SK-N-MC (cell line): ENCODE results near the gene RPH3AL.
A peak's percentile ranks its signal among the peaks of the same experiment; 100 is the strongest.

Experiments used
- DNase-seq: peaks from one replicate; pipeline ENCODE4 v3.0.0-alpha.2; 2011; ENCODE audit warnings: low read depth, low spot score
- H3K27ac ChIP-seq: fragments of 200-600 bp; sonication (generic); 2 replicates; pipeline ENCODE4 v1.5.1; 2016; ENCODE audit warnings: mixed run types
- H3K36me3 ChIP-seq: fragments of 200-600 bp; sonication (generic); 2 replicates; pipeline ENCODE4 v1.6.1; 2017; ENCODE audit warnings: antibody characterized with exemption, low read length, mixed read lengths; ENCODE audit not compliant: insufficient read depth
- H3K4me3 ChIP-seq: fragments of 200-600 bp; sonication (generic); 2 replicates; pipeline ENCODE4 v1.5.1; 2016
- H3K9ac ChIP-seq: fragments of 200-600 bp; sonication (generic); 2 replicates; pipeline ENCODE4 v1.8.0; 2017; ENCODE audit warnings: mixed run types, mixed read lengths; ENCODE audit not compliant: insufficient read length
- H3K9me3 ChIP-seq: fragments of 200-600 bp; sonication (generic); 2 replicates; pipeline ENCODE4 v1.6.1; 2017; ENCODE audit warnings: low read depth, mild to moderate bottlenecking, antibody characterized with exemption, low read length, moderate library complexity, mixed read lengths
- EZH2 ChIP-seq: fragments of 200-600 bp; sonication (generic); IDR thresholded peaks from one replicate; pipeline ENCODE4 v1.6.1; 2017; ENCODE audit warnings: antibody characterized with exemption
- FOXP2 ChIP-seq: optimal IDR thresholded peaks from 2 replicates; pipeline ENCODE3; 2011; ENCODE audit warnings: mild to moderate bottlenecking, moderate library complexity; ENCODE audit not compliant: insufficient read depth; ENCODE audit errors: extremely low read length, control extremely low read depth
- POLR2AphosphoS5 ChIP-seq: IDR thresholded peaks from 2 replicates; pipeline ENCODE4 v1.6.1; 2012; ENCODE audit warnings: mild to moderate bottlenecking, low read depth, low read length, borderline replicate concordance

The RPH3AL gene, protein sequence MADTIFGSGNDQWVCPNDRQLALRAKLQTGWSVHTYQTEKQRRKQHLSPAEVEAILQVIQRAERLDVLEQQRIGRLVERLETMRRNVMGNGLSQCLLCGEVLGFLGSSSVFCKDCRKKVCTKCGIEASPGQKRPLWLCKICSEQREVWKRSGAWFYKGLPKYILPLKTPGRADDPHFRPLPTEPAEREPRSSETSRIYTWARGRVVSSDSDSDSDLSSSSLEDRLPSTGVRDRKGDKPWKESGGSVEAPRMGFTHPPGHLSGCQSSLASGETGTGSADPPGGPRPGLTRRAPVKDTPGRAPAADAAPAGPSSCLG

GRCh38 chr17:352421-353212, at the start of gene RPH3AL:
Gene RPH3AL, minus strand, starts transcription at chr17:352807. Its CDS starts 25,264 bp downstream, at chr17:327543.
- Histone ChIP-seq H3K9ac (peak within 1 kb of the TSS; percentile 79), H3K9me3 (no peaks in the 10 kb centered on the region), H3K4me3 (peak within 1 kb of the TSS; percentile 78), H3K27ac (peak within 1 kb of the TSS; percentile 90), H3K36me3 (no peaks in the 10 kb centered on the region)
- DNase-seq = no peak
- TF ChIP-seq FOXP2 (no peak), EZH2 (no peak), POLR2AphosphoS5 (peak; percentile 63; the same call in 1 of the 2 replicates)

DNA sequence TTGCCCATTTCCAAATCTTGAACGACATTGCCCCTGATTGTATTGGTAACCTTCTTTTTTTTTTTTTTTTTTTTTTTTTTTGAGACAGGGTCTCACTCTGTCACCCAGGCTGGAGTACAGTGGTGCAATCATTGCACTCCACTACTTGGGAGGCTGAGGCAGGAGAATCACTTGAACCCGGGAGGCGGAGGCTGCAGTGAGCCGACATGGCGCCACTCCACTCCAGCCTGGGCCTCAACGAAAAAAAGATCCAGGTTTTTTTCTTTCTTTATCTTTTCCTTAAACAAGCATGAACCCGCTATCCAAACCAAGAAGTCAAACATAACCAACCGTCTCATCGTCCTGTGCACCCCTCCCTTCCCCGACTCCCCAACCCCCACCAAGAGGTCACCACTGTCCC, 47.6 kb upstream of the RPH3AL start:
- no peaks in the 10 kb centered on the region for H3K36me3 ChIP-seq
- H3K9ac ChIP-seq = no peak overlapping the region
- H3K9me3 ChIP-seq = no peaks in the 10 kb centered on the region
- H3K27ac ChIP-seq = no peak overlapping the region
- no peak overlapping the region for H3K4me3 ChIP-seq
- TF ChIP-seq EZH2 (no peak), POLR2AphosphoS5 (no peak), FOXP2 (no peak)
- DNase-seq = no peak

- Histone ChIP-seq H3K36me3 (no peaks in the 10 kb centered on the region), H3K27ac (no peak overlapping the region)
- TF ChIP-seq POLR2AphosphoS5 = no peak
- TF ChIP-seq EZH2 = no peak
- TF ChIP-seq FOXP2 = no peak
Observed at GRCh38 chr17:396788-397187, 44.2 kb upstream of the RPH3AL start.

DNA sequence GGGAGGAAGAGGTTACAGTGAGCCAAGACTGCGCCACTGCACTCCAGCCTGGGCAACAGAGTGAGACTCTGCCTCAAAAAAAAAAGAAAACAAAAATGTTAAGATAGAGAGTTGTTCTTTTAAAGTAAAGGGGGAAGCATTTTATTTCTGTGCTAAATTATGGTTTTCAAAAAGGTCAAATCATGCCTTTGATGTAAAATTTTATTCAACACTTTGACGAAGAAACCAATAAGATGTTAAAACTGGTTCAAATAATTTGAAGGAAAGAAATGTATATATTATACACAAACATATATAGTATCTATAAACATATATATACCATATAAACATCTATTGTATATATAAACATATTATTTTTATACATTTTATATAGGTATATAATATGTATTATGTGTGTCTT, 43.4 kb upstream of the RPH3AL start:
- Histone ChIP-seq H3K27ac (no peak overlapping the region), H3K4me3 (no peak overlapping the region), H3K36me3 (no peaks in the 10 kb centered on the region), H3K9me3 (no peaks in the 10 kb centered on the region), H3K9ac (no peak overlapping the region)
- TF ChIP-seq EZH2 (no peak), FOXP2 (no peak), POLR2AphosphoS5 (no peak)
- no peak for DNase-seq

More at GRCh38 chr17:396788-397187, 44.2 kb upstream of the RPH3AL start:
- Histone ChIP-seq H3K4me3 (no peak overlapping the region), H3K9ac (no peak overlapping the region), H3K9me3 (no peaks in the 10 kb centered on the region)
- no peak for DNase-seq

DNA sequence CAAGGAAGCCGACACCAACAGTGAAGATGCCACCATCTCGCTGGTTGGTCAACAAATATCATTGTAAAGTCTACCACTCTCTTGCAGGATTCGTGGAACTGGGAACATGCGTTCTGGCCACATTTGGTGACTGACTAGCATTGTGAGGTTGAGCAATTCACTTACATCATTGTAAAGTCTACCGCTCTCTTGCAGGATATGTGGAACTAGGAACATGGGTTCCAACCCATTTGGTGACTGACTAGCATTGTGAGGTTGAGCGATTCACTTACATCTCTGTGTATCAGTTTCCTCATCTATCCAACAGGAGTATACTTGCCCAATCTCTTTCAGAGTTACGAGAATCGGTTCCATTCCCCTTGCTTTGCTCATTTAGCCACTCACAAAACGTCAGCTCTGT, 42.6 kb upstream of the RPH3AL start:
- Histone ChIP-seq H3K9me3 (no peaks in the 10 kb centered on the region), H3K27ac (no peak overlapping the region), H3K4me3 (no peak overlapping the region), H3K9ac (no peak overlapping the region), H3K36me3 (no peaks in the 10 kb centered on the region)
- no peak for DNase-seq
- TF ChIP-seq EZH2 (no peak), POLR2AphosphoS5 (no peak), FOXP2 (no peak)

DNA sequence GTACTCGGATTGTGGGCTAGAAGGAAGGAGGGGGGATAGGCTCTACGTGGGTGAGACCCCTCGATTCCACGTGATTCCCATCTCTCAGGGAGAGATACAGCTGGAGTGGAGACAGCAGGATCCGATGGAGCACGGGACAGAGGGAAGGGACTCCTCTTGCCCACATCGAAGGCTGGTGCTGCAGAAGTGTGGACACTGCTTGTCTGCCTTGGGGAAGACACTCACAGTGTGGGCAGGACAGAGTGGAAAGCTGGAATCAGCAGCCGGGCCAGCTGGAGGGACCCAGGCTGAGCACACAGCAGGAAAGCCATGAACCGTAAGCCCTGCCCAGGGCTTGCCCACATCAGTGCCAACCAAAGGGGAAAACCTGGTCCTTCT, 42.1 kb upstream of the RPH3AL start:
- TF ChIP-seq FOXP2 = no peak
- TF ChIP-seq EZH2 = no peak
- no peak for TF ChIP-seq POLR2AphosphoS5
- Histone ChIP-seq H3K9me3 (no peaks in the 10 kb centered on the region), H3K36me3 (no peaks in the 10 kb centered on the region), H3K27ac (no peak overlapping the region), H3K9ac (no peak overlapping the region), H3K4me3 (no peak overlapping the region)
- no peak for DNase-seq

GRCh38 chr17:393806-394717, 41.5 kb upstream of the RPH3AL start:
- no peak for TF ChIP-seq FOXP2
- no peak for TF ChIP-seq POLR2AphosphoS5
- no peak overlapping the region for H3K27ac ChIP-seq
- DNase-seq = no peak

DNA sequence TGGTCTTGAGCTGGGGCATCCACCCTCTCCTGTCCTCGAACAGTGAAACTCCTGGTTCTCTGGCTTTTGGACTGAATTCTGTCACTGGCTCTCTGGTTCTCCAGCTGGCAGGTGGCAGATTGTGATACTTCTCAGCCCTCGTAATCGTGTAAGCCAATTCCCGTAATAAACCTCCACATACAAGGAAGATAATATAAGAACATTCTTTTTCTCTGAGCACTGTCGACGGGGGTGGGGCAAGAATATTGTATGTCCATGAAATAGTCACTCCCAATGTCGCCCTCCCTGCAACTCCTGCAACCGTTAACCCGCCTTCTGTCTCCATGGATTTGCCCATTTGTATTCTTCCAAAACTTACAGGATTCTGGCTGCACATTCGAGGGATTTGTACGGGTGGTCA, 39.2 kb upstream of the RPH3AL start:
- Histone ChIP-seq H3K4me3 (no peak overlapping the region), H3K36me3 (no peaks in the 10 kb centered on the region), H3K9me3 (no peaks in the 10 kb centered on the region), H3K27ac (no peak overlapping the region), H3K9ac (no peak overlapping the region)
- TF ChIP-seq POLR2AphosphoS5 (no peak), FOXP2 (no peak)
- no peak for DNase-seq

More at GRCh38 chr17:393806-394717, 41.5 kb upstream of the RPH3AL start:
- Histone ChIP-seq H3K4me3 (no peak overlapping the region), H3K9me3 (no peaks in the 10 kb centered on the region), H3K36me3 (no peaks in the 10 kb centered on the region), H3K9ac (no peak overlapping the region)
